ENCODE measurements around the gene ARGLU1.

The ARGLU1 gene

GRCh38 chr13:106555631-106556328, 12.2 kb downstream of the ARGLU1 start:
- no peak for DNase-seq (ENCODE audit: low read depth, low spot score)
- H3K4me3 ChIP-seq (ENCODE audit: low read length) = no peak overlapping the region

- no peak overlapping the region for H3K4me3 ChIP-seq (ENCODE audit: low read length)
- no peak for DNase-seq (ENCODE audit: low read depth, low spot score)
These were observed 16.2 kb downstream of the ARGLU1 start for GRCh38 chr13:106551751-106552150.

GRCh38 chr13:106551350-106551749, 16.6 kb downstream of the ARGLU1 start:
- no peak for DNase-seq (ENCODE audit: low read depth, low spot score)
- H3K4me3 ChIP-seq (ENCODE audit: low read length) = no peak overlapping the region

GRCh38 chr13:106550570-106551135, 17.3 kb downstream of the ARGLU1 start:
- H3K4me3 ChIP-seq (ENCODE audit: low read length) = no peak overlapping the region
- DNase-seq (ENCODE audit: low read depth, low spot score) = no peak

GRCh38 chr13:106548064-106548696, 19.8 kb downstream of the ARGLU1 start:
- H3K4me3 ChIP-seq (ENCODE audit: low read length) = no peak overlapping the region
- DNase-seq (ENCODE audit: low read depth, low spot score) = no peak

- H3K4me3 ChIP-seq (ENCODE audit: low read length) = no peak overlapping the region
- no peak for DNase-seq (ENCODE audit: low read depth, low spot score)
These were observed 26.1 kb downstream of the ARGLU1 start for GRCh38 chr13:106541826-106542225.

GRCh38 chr13:106540613-106541012, 27.3 kb downstream of the ARGLU1 start:
- no peak overlapping the region for H3K4me3 ChIP-seq (ENCODE audit: low read length)
- no peak for DNase-seq (ENCODE audit: low read depth, low spot score)

- no peak overlapping the region for H3K4me3 ChIP-seq (ENCODE audit: low read length)
- no peak for DNase-seq (ENCODE audit: low read depth, low spot score)
These were observed 30.4 kb downstream of the ARGLU1 start for GRCh38 chr13:106537521-106537920.

- peak overlapping the region; percentile 48 for H3K4me3 ChIP-seq (ENCODE audit: low read length)
- peak; percentile 73 for DNase-seq (ENCODE audit: low read depth, low spot score)
These were observed 31.5 kb downstream of the ARGLU1 start for GRCh38 chr13:106536244-106537034.

GRCh38 chr13:106535552-106536243, 32.2 kb downstream of the ARGLU1 start, which contains the start of gene EFNB2:
TSS of gene EFNB2 (minus strand) at chr13:106535662. CDS start at chr13:106534964, 698 bp downstream.
- DNase-seq (ENCODE audit: low read depth, low spot score) = peak; percentile 74
- peak within 1 kb of the TSS; percentile 48 for H3K4me3 ChIP-seq (ENCODE audit: low read length)

GRCh38 chr13:106534639-106535551, 33.0 kb downstream of the ARGLU1 start:
- no peak for DNase-seq (ENCODE audit: low read depth, low spot score)
- H3K4me3 ChIP-seq (ENCODE audit: low read length) = peak overlapping the region; percentile 23; the same call in 1 of the 2 replicates

GRCh38 chr13:106533943-106534638, 33.8 kb downstream of the ARGLU1 start:
- no peak for DNase-seq (ENCODE audit: low read depth, low spot score)

GRCh38 chr13:106533101-106533942, 34.6 kb downstream of the ARGLU1 start:
- DNase-seq (ENCODE audit: low read depth, low spot score) = no peak
- H3K4me3 ChIP-seq (ENCODE audit: low read length) = no peak overlapping the region

More at GRCh38 chr13:106533943-106534638, 33.8 kb downstream of the ARGLU1 start:
- H3K4me3 ChIP-seq (ENCODE audit: low read length) = no peak overlapping the region

GRCh38 chr13:106532111-106532929, 35.6 kb downstream of the ARGLU1 start:
- no peak for DNase-seq (ENCODE audit: low read depth, low spot score)
- H3K4me3 ChIP-seq (ENCODE audit: low read length) = no peak overlapping the region

GRCh38 chr13:106530980-106531481, 36.9 kb downstream of the ARGLU1 start:
- DNase-seq (ENCODE audit: low read depth, low spot score) = no peak
- H3K4me3 ChIP-seq (ENCODE audit: low read length) = no peak overlapping the region

Measured in Jurkat, Clone E6-1 (cell line).